PC-3 (cell line): ENCODE data around the gene ARHGAP12.

Experiments
- CTCF ChIP-seq: fragments of 300-600 bp; sonication (generic); conservative IDR thresholded peaks from 2 replicates; pipeline ENCODE4 v1.5.1; 2017; ENCODE audit warnings: antibody characterized with exemption, low read depth, mild to moderate bottlenecking, low read length
- EZH2 ChIP-seq: fragments of 300-600 bp; sonication (generic); IDR thresholded peaks from one replicate; pipeline ENCODE4 v1.6.1; 2017; ENCODE audit warnings: antibody characterized with exemption, mild to moderate bottlenecking, low read length; ENCODE audit not compliant: unreplicated experiment

GRCh38 chr10:31959461-31960173, 31.0 kb upstream of the ARHGAP12 start:
- TF ChIP-seq CTCF, result no peak
- no peak for TF ChIP-seq EZH2
